HG03565 (cell line): ENCODE data around the gene AFG3L2.

Experiments used
- ATAC-seq: cut with Tn5 transposase; IDR thresholded peaks from one replicate; pipeline ENCODE4 v1.9.1; 2021; ENCODE audit warnings: mild to moderate bottlenecking, moderate library complexity; ENCODE audit not compliant: unreplicated experiment

AFG3L2 gene

GRCh38 chr18:12306752-12307700 lies 70.0 kb downstream of the AFG3L2 start:
- ATAC-seq, result no peak

DNA sequence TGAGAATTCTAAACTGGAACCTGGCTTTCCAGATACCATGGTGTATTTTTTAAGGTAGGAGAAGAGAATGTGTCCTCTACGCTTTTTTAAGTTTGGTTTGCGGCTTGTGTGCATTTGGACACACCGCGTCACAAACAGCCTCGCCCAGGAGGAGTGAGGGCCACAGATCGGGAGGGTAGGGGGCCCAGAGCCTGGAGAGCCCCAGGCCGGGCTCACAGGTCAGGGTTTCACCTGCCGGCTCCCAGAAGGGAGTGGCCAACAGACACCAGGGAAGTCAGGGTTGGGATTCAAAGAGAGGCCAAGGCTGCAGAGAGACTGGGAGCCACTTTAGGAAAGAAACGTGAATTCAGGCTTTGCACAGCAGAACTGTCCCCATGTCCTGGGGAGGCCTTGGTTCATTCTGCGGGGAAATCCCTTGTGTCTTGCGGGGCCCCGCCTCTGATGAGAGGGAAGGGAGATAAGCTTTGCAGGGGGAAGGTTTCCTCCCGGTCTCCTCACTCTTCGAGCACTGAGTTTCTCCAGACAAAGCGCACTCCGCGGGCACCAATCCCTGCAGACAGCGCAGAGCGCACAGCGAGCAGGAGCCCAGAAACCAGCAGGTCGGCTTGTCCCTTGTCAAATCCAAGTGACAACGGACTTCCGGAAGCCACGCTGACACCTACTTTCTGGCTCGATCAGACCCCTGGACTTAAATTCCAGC lies 70.9 kb downstream of the AFG3L2 start:
- no peak for ATAC-seq

- no peak for ATAC-seq
Measured at GRCh38 chr18:12305211-12305610, 71.8 kb downstream of the AFG3L2 start.

DNA sequence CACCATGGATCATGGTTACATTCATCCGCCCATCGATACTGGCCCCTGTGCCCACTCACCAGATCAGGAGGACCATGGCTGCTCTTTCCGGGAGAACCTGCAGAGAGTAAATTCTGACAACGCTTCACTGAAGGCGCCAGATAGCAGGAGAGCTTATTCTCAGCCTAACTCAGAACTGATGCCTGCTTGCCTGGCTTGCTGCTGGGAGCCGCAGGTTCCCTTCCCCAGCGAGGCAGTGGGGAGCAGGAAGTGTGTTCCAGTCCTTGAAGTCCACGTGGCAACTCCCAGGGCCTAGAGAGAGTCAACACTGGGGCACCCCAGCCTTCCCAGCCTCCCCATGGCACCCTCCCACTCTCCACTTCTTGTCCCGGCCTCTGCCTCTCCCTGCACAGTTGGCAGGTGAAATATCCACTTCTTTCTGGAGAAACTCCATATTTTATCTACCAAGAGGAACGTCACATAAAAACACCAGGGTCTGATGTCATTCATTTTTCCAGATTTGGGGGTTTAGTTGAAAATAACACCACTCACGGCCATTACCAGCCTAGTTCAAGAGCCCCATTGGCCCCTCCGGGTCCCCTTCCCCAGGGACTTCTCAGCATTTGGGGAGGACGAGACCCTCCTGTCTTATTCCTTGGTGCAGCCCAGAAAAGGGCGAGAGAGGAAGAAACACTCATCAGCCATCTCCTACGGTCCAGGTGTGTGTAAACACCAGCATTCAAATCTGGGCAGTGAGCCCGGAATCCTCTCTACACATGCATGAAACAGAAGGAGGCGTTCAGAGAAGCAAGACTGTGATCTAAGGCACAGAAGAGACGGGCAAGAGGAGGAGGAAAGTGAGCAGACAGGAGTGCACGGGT lies 72.4 kb downstream of the AFG3L2 start:
- ATAC-seq, result no peak

DNA sequence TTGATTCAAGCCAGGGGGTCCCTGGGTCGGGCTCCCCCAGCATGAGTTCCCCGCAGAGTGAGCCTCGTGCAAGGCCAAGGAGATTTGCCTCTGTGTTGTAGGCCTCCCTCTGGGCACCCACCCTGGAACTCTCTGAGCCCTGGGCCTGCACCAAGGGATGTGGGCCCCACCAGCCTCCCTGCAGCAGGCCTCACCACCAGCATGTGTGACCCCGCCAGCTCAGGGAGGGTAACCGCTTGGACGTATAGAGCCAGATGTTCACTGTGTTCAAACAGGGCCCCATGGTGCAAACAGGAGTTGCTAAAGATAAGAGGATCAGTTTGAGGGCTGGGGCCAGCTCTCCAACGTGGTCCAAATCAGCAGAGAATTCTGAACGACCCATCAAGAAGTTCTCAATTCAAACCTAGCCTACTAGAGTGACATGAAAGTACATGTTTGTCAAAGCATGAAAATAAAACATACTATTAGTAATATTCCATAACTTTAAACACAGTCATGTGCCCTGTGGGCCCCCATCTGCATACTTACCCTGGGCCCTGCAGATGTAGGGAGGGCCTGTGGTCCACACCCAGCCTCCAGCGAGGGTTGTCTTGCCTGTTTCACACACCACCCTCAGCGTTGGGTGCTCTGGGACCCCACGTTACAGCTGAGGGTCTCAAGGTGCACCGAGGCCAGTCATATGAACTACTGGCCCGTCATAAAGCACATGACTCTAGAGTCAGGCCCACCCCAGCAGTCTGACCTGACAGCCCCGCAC lies 74.5 kb downstream of the AFG3L2 start:
- ATAC-seq, result no peak

- ATAC-seq, result no peak
Measured at GRCh38 chr18:12301263-12302005, 75.6 kb downstream of the AFG3L2 start.

GRCh38 chr18:12299862-12300261 lies 77.2 kb downstream of the AFG3L2 start:
- no peak for ATAC-seq

DNA sequence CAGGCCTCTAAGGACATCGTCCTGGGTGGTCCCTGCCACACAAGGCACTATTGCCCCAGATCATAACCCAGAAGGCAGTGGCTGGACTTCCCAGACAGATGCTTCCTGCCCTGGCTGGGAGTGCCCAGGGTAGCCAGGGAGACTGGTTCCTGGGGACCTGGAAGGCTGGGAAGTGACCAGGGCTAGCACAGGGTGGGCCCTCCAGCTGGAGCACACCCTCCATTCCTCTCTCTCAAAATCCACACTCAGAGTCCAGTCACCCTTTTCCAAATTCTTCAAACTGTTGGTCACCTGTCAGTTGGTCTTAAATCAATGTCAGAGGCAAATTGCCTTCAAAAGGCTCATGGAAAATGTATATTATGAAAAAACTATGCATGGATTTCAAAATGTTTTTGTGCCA lies 80.6 kb downstream of the AFG3L2 start:
- ATAC-seq, result no peak

- ATAC-seq, result no peak
Measured at GRCh38 chr18:12296087-12296403, 81.0 kb downstream of the AFG3L2 start.

- ATAC-seq, result no peak
Measured at GRCh38 chr18:12295389-12296086, 81.5 kb downstream of the AFG3L2 start.

- no peak for ATAC-seq
Measured at GRCh38 chr18:12293831-12294230, 83.2 kb downstream of the AFG3L2 start.

- ATAC-seq, result no peak
Measured at GRCh38 chr18:12291690-12292089, 85.3 kb downstream of the AFG3L2 start.

DNA sequence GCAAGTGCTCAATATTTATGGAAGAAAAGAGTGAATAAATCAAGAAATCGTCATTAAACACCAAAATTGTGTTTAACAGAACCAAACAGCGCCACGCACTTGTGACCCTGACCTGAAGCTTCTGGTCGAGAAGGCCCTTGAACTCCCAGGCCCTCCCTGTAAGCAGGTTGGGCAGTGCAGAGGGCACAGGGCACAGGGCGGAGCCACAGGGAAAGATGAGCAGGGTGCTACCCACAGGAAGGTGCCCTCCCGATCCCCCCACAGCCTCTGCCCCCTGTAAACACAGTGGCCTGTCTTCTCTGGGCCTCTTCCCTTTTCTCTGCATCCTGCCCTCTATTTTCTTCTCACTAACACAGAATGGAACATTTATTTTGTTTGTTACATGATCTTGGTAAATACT lies 85.9 kb downstream of the AFG3L2 start:
- ATAC-seq, result no peak

- no peak for ATAC-seq
Measured at GRCh38 chr18:12290086-12290485, 86.9 kb downstream of the AFG3L2 start.

- no peak for ATAC-seq
Measured at GRCh38 chr18:12288403-12288755, 88.6 kb downstream of the AFG3L2 start.

- ATAC-seq, result no peak
Measured at GRCh38 chr18:12287684-12288402, 89.2 kb downstream of the AFG3L2 start.

- no peak for ATAC-seq
Measured at GRCh38 chr18:12287131-12287681, 89.8 kb downstream of the AFG3L2 start.

- no peak for ATAC-seq
Measured at GRCh38 chr18:12283666-12284065, 93.4 kb downstream of the AFG3L2 start.
